Activated CD4-positive, alpha-beta T cell treated with anti-CD3 and anti-CD28 coated beads for 36 hours (primary cell): Measurements from ENCODE around the gene CAPZB. TPM values are rescaled to one million over a fixed set of nuclear protein-coding genes. Genes with fewer than 3 reads are reported as not detected.

Experiments
- ATAC-seq: fragments of 200-7000 bp; cut with Tn5 transposase; one replicate; pipeline ENCODE4 v1.10.0; 2021; ENCODE audit warnings: mild to moderate bottlenecking, moderate library complexity
- CTCF ChIA-PET: fragments of 350-600 bp; sonication (Branson Sonifier 250); formaldehyde crosslinking; loops from one replicate; lab custom pipeline; 2021; ENCODE audit warnings: antibody characterized with exemption; lab: Charles Lee
- POLR2A ChIA-PET: fragments of 350-600 bp; sonication (Branson Sonifier 250); formaldehyde crosslinking; loops from one replicate; lab custom pipeline; 2021; ENCODE audit warnings: antibody characterized with exemption, inconsistent platforms; lab: Charles Lee
- DNase-seq: peaks from one replicate; pipeline ENCODE4 v3.0.0-alpha.2; 2020
- H3K27ac Mint-ChIP-seq: one replicate; pipeline ENCODE4 v1.8.0; 2021; ENCODE audit warnings: mixed read lengths
- H3K27me3 Mint-ChIP-seq: one replicate; pipeline ENCODE4 v1.8.0; 2021; ENCODE audit warnings: mixed read lengths
- H3K36me3 Mint-ChIP-seq: one replicate; pipeline ENCODE4 v1.8.0; 2021; ENCODE audit warnings: low read depth, mixed read lengths
- H3K4me1 Mint-ChIP-seq: one replicate; pipeline ENCODE4 v1.8.0; 2021; ENCODE audit warnings: mixed read lengths
- H3K4me3 Mint-ChIP-seq: one replicate; pipeline ENCODE4 v1.8.0; 2021; ENCODE audit warnings: mild to moderate bottlenecking, moderate library complexity, mixed read lengths
- H3K9me3 Mint-ChIP-seq: one replicate; pipeline ENCODE4 v1.8.0; 2021; ENCODE audit warnings: low read depth, mixed read lengths
- intact Hi-C, 2 experiments: fragments of 100-400 bp; cut with DNase I in 1 of 2; cut with micrococcal nuclease in 1 of 2; formaldehyde crosslinking; loops; one replicate each; pipeline versions ENCODE4 v1.14.2 to v1.15.1; 2022 to 2024; cut with DNase I, micrococcal nuclease
- total RNA-seq, 2 experiments: library from RNA; stranded (reverse); gene quantifications; one replicate each; pipeline ENCODE4 v1.2.3, GENCODE V29; 2021

The CAPZB gene
- total RNA-seq, 2 experiments from 2014 or later, result 320 to 346 TPM

DNA sequence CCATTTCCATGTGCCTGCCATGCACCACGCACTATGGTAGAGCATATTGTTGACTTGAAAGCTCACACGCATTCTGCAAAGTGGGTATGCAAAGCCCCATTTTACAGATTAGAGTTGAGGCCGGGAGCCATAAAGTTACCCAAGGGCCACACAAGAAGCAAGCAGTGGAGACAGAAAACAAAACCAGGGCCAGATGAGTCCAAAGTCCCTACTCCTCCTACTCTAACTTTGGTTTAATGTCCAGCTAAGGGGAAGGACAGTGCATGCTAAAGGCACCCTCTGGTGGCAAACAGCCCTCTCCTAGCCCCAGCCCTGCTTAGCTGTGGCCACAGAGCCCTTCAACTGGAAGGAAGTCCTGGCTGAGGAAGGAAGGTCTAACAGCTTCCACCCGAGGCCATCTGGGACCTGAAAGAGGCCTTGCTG is 98.3 kb downstream of the CAPZB start:
- Mint-ChIP-seq H3K4me3 (no peak overlapping the region), H3K27me3 (no peaks in the 10 kb centered on the region), H3K27ac (no peak overlapping the region), H3K36me3 (peaks cover 10% of the 10 kb centered on the region), H3K4me1 (peaks cover 45% of the 10 kb centered on the region), H3K9me3 (no peaks in the 10 kb centered on the region)
- ChIA-PET POLR2A (no interaction called here), CTCF (interaction anchor here (1.1 kb wide), 1 partner anchor 193 kb away, joined by 3 read pairs; no protein-coding TSS in a partner anchor)
- intact Hi-C loops, result no loop called here
- ATAC-seq (no peak), DNase-seq (no peak)

DNA sequence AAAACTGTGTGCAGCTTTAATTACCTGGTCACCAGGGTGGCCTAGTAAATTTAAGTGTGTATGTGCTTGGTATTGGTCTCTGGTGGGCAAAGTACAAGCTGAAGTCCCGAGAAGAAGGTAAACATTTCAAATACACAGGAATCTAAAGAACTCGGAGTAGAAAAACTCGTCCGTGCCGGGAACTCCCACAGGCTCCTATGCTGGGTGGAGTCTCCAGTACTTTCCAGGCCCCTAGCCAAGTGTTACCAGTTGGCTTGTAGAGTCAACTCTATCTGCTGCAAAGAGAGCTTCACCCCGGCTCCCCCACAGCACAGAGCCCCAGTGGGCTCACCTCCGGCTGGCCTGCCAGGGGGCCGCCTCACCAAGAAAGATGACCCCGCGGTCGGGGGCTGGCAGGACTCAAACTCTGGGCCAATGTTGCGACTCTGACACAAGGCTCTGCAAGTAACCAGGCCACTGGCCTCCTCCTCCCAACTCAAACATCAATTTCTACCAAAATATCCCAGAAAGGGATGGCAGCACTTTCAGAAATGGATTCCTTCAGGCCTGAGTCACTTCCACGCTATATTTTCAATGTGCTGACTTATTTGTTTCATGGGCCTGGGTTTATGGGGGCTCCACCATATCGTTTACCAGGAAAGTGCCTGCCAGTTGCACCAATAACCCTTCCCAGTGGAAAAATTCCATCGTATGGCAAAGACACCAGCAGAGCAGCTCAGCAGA is 99.3 kb downstream of the CAPZB start:
- Mint-ChIP-seq H3K27me3 (no peaks in the 10 kb centered on the region), H3K4me3 (no peak overlapping the region), H3K9me3 (no peaks in the 10 kb centered on the region), H3K27ac (no peak overlapping the region), H3K4me1 (peaks cover 35% of the 10 kb centered on the region), H3K36me3 (peaks cover 14% of the 10 kb centered on the region)
- ChIA-PET CTCF (interaction anchor here (1.9 kb wide), 1 partner anchor 10 kb away, joined by 4 read pairs; no protein-coding TSS in a partner anchor), POLR2A (no interaction called here)
- ATAC-seq, result no peak
- DNase-seq, result no peak
- intact Hi-C loops, result no loop called here

DNA sequence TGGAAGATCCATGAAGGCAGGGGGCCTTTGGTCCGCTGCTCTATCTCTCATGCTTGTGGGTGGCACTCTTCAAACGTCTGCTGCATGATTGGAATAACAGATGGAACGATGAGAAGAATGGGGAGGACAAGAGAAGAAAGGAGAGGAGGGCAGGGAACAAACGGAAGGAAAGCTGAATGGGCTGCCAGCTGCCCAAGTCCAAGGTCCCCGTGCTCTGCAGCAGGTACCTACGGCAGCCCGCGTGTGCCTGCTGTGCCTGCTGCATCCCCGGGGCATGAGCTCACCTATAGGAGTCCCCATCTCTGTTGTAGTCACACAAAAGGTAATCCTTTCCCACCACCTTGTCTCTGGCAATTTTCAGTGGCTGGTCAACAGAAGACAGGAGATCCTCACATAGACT is 100.1 kb downstream of the CAPZB start:
- peaks cover 27% of the 10 kb centered on the region for H3K4me1 Mint-ChIP-seq
- no peak overlapping the region for H3K4me3 Mint-ChIP-seq
- H3K9me3 Mint-ChIP-seq, result no peaks in the 10 kb centered on the region
- no peak overlapping the region for H3K27ac Mint-ChIP-seq
- H3K36me3 Mint-ChIP-seq, result peaks cover 14% of the 10 kb centered on the region
- CTCF ChIA-PET, result interaction anchor here (1.3 to 1.9 kb wide), 2 partner anchors 9 to 17 kb away, joined by 3 to 4 read pairs; no protein-coding TSS in a partner anchor
- no peak for DNase-seq
- H3K27me3 Mint-ChIP-seq, result no peaks in the 10 kb centered on the region
- no peak for ATAC-seq
- intact Hi-C loops, result no loop called here
- POLR2A ChIA-PET, result no interaction called here

DNA sequence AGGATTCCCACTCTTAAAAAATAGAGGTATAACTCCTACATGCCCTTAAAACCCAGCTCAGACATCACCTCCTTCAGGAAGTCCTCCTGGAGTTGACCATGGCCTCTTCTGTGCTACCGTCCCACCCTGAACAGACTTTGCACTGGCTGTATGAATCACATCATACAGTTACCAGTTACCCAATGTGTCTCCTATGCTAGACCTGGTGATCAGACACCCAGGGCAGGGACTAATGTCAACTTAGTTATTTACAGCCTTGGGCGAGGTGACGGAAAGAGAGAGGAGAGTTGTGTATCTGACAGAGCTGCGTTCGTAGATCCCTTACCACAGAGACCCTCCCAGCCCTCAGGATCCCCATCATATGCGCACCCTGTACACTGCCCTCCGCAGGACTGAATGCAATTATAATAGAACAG is 100.6 kb downstream of the CAPZB start:
- DNase-seq, result no peak
- Mint-ChIP-seq H3K4me1 (peaks cover 23% of the 10 kb centered on the region), H3K36me3 (peaks cover 13% of the 10 kb centered on the region), H3K27me3 (no peaks in the 10 kb centered on the region), H3K9me3 (no peaks in the 10 kb centered on the region), H3K27ac (no peak overlapping the region), H3K4me3 (no peak overlapping the region)
- intact Hi-C loops, result no loop called here
- no peak for ATAC-seq
- CTCF ChIA-PET, result interaction anchor here (0.8 to 1.9 kb wide), 3 partner anchors 9 to 157 kb away, joined by 3 to 4 read pairs (median 3); no protein-coding TSS in a partner anchor
- POLR2A ChIA-PET, result no interaction called here

DNA sequence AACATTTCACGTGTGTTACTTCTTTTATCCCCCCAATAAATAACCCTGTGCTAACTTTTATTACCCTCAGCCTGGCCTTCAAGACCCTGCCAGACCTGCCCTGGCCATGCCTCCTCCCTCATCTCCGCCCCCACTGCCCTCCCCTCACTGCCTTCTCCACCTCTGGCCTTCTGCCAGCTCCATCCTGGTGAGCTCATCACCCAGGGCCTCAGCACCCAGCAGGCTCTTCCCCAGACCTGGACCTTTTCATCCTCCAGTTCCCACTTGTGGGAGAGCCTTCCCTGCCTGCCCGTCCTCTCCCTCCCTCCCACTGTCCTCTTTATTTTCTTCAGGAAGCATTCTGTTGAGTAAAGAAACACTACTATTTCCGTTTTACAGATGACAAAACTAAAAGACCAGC is 101.2 kb downstream of the CAPZB start:
- Mint-ChIP-seq H3K4me1 (peaks cover 23% of the 10 kb centered on the region), H3K27ac (peak overlapping the region; percentile 35), H3K27me3 (no peaks in the 10 kb centered on the region), H3K4me3 (no peak overlapping the region), H3K9me3 (no peaks in the 10 kb centered on the region), H3K36me3 (peaks cover 12% of the 10 kb centered on the region)
- POLR2A ChIA-PET, result no interaction called here
- intact Hi-C loops, result no loop called here
- CTCF ChIA-PET, result interaction anchor here (0.8 to 1.3 kb wide), 2 partner anchors 18 to 158 kb away, joined by 3 read pairs; no protein-coding TSS in a partner anchor
- ATAC-seq (no peak), DNase-seq (no peak)

DNA sequence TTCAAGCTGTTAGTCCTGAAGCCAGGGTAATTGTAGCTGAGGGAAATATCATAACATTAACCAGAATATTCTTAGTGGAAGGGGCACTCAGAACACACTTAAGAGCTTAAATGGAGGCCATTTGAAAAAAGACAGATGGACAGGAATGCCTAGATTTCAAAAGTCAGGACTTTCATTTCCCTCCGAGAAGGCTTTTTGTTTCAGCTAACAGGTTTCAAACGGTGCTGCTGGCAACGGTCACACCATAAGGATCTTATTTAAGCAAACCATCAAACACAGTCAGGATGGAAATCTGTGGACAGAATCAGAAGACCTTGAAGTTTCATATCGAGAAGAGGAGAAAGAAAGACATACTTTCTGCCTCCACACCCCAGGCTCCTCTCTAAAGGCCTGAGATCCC is 103.1 kb downstream of the CAPZB start:
- CTCF ChIA-PET, result interaction anchor here (0.6 to 2.4 kb wide), 6 partner anchors 9 to 512 kb away, joined by 3 to 9 read pairs (median 4); no protein-coding TSS in a partner anchor
- ATAC-seq (no peak), DNase-seq (no peak)
- H3K4me1 Mint-ChIP-seq, result peaks cover 22% of the 10 kb centered on the region
- intact Hi-C loops, result no loop called here
- H3K36me3 Mint-ChIP-seq, result peaks cover 26% of the 10 kb centered on the region
- no peak overlapping the region for H3K4me3 Mint-ChIP-seq
- POLR2A ChIA-PET, result no interaction called here
- H3K27ac Mint-ChIP-seq, result peak overlapping the region; percentile 19
- H3K27me3 Mint-ChIP-seq, result no peaks in the 10 kb centered on the region
- no peaks in the 10 kb centered on the region for H3K9me3 Mint-ChIP-seq

- H3K9me3 Mint-ChIP-seq, result no peaks in the 10 kb centered on the region
- intact Hi-C loops, result no loop called here
- H3K27ac Mint-ChIP-seq, result no peak overlapping the region
- no peak for ATAC-seq
- no peak overlapping the region for H3K4me3 Mint-ChIP-seq
- no peaks in the 10 kb centered on the region for H3K27me3 Mint-ChIP-seq
- DNase-seq, result no peak
- ChIA-PET POLR2A (no interaction called here), CTCF (interaction anchor here (0.8 to 2.4 kb wide), 4 partner anchors 10 to 201 kb away, joined by 3 to 9 read pairs (median 5); no protein-coding TSS in a partner anchor)
- peaks cover 25% of the 10 kb centered on the region for H3K4me1 Mint-ChIP-seq
- peaks cover 34% of the 10 kb centered on the region for H3K36me3 Mint-ChIP-seq
These were observed 104.1 kb downstream of the CAPZB start for GRCh38 chr1:19381261-19381660.

- peaks cover 23% of the 10 kb centered on the region for H3K4me1 Mint-ChIP-seq
- H3K9me3 Mint-ChIP-seq, result no peaks in the 10 kb centered on the region
- H3K36me3 Mint-ChIP-seq, result peaks cover 37% of the 10 kb centered on the region
- ChIA-PET CTCF (interaction anchor here (0.6 to 2.0 kb wide), 7 partner anchors 13 to 284 kb away, joined by 3 to 12 read pairs (median 3); no protein-coding TSS in a partner anchor), POLR2A (no interaction called here)
- H3K27ac Mint-ChIP-seq, result peak overlapping the region; percentile 45
- ATAC-seq, result peak; percentile 93
- intact Hi-C loops, result no loop called here
- DNase-seq, result peak; percentile 57
- H3K27me3 Mint-ChIP-seq, result no peaks in the 10 kb centered on the region
- no peak overlapping the region for H3K4me3 Mint-ChIP-seq
These were observed 107.3 kb downstream of the CAPZB start for GRCh38 chr1:19377812-19378718.

DNA sequence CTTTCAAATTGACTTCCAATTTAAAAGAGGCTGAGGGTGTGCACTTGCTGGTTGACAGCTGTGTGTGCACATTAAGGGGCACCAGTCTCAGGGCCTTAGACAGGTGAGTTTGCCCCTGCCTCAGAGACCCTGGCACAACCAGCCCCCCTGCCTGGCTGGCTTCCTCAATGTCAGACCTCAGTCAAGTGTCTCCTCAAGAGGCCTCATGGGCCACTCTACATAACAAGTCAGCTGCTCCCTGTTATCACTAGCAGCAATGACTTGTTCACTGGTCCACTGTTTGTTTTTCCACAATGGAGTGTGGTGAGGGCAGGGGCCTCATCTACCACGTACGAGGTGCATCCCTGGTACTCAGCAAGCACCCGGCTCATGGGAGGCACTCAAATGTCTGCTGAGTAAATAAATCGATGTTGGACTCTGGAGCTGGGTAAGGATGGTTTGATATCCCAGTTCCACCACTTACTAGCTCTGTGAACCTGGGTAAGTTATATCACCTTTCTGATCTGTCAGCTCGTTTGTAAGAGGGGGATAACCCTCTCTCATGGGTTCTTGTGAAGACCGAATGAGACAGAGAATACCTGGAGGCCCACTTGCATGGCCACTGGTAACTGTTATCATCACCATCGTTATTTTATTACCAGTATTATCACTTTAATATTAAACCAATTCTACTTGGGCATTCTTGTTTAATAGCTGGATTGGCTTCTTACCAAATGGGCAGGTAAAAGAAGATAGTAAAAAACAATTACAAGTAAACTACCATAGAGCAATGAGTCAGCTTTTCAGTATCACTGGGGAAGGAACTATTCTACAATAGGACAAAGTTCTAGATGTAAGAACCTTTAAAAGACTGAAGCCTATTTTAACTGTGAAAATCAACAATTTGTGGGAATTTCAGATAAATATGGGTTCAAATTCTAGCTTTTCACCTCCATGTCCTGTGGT is 108.6 kb downstream of the CAPZB start:
- Mint-ChIP-seq H3K4me1 (peaks cover 23% of the 10 kb centered on the region), H3K4me3 (no peak overlapping the region), H3K9me3 (no peaks in the 10 kb centered on the region), H3K27ac (no peak overlapping the region), H3K36me3 (peaks cover 34% of the 10 kb centered on the region), H3K27me3 (no peaks in the 10 kb centered on the region)
- no peak for DNase-seq
- POLR2A ChIA-PET, result interaction anchor here (0.5 to 0.6 kb wide), 2 partner anchors 219 to 430 kb away, joined by 3 to 4 read pairs; no protein-coding TSS in a partner anchor
- intact Hi-C loops, result no loop called here
- CTCF ChIA-PET, result interaction anchor here (0.6 to 2.1 kb wide), 8 partner anchors 9 to 285 kb away, joined by 4 to 12 read pairs (median 6); no protein-coding TSS in a partner anchor
- no peak for ATAC-seq

DNA sequence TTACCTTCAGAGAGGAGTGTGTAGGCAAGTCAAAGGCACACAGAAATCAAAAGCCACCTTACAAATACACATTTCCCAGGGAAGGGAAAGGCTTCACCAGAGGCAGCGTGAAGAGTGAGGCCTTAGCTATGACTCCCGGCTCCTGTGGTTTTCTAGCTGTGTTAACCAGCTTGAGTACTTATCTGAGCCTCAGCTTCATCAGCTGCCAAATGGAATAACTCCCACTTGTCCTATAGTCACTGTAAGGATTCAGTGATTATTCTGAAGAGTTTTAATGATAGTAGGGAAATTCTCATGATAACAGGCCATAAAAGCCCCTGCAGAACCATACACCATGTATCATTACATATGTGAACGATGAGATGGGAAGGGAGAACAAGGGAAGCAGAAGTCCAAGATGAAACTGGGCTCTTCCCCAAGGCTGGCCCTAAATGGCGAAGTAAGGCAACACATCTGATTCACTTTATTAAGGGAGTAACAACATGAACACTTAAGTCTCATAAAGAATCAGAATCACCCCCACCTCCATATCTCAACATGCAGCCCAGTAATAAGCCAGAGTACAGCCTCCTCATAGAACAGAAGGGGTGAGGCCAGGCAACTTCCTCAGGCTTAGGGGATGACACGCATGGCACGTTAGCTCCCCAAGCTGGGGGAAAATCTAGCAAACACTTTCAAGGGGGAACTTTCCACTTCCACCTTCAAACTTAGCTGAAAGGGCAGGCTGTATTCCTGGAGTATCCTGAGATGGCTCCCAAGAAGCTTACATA is 109.5 kb downstream of the CAPZB start:
- DNase-seq (no peak), ATAC-seq (no peak)
- peaks cover 24% of the 10 kb centered on the region for H3K4me1 Mint-ChIP-seq
- H3K4me3 Mint-ChIP-seq, result no peak overlapping the region
- H3K36me3 Mint-ChIP-seq, result peaks cover 33% of the 10 kb centered on the region
- intact Hi-C loops, result no loop called here
- no peaks in the 10 kb centered on the region for H3K27me3 Mint-ChIP-seq
- H3K27ac Mint-ChIP-seq, result no peak overlapping the region
- POLR2A ChIA-PET, result interaction anchor here (0.5 to 0.6 kb wide), 2 partner anchors 220 to 431 kb away, joined by 3 to 4 read pairs; no protein-coding TSS in a partner anchor
- H3K9me3 Mint-ChIP-seq, result no peaks in the 10 kb centered on the region
- CTCF ChIA-PET, result interaction anchor here (0.6 to 2.1 kb wide), 7 partner anchors 10 to 230 kb away, joined by 3 to 11 read pairs (median 5); no protein-coding TSS in a partner anchor
